DND-41 (cell line): ENCODE measurements around the gene DCLK1.

Experiments
- CTCF ChIP-seq: IDR thresholded peaks from 2 replicates; pipeline ENCODE4 v1.5.1; 2012; ENCODE audit warnings: borderline replicate concordance, low read length, moderate library complexity, mild to moderate bottlenecking; ENCODE audit not compliant: poor library complexity, severe bottlenecking; ENCODE audit errors: extremely low read depth
- EZH2 ChIP-seq: IDR thresholded peaks from 3 replicates; pipeline ENCODE4 v1.6.1; 2012; ENCODE audit warnings: borderline replicate concordance, low read depth, mild to moderate bottlenecking, moderate library complexity, low read length, inconsistent platforms; ENCODE audit not compliant: severe bottlenecking

GRCh38 chr13:36072152-36072935 is 58.8 kb downstream of the DCLK1 start:
- TF ChIP-seq CTCF, result no peak
- TF ChIP-seq EZH2, result no peak
